Activated CD4-positive, CD25-positive, alpha-beta regulatory T cell treated with anti-CD3 and anti-CD28 coated beads, Interleukin-2, amount 50 U/mL, for 72 hours (primary cell): Measurements from ENCODE around the gene CSF2RB.

Experiments
- DNase-seq: peaks from one replicate; pipeline ENCODE4 v3.0.0; 2021

Gene CSF2RB

DNA sequence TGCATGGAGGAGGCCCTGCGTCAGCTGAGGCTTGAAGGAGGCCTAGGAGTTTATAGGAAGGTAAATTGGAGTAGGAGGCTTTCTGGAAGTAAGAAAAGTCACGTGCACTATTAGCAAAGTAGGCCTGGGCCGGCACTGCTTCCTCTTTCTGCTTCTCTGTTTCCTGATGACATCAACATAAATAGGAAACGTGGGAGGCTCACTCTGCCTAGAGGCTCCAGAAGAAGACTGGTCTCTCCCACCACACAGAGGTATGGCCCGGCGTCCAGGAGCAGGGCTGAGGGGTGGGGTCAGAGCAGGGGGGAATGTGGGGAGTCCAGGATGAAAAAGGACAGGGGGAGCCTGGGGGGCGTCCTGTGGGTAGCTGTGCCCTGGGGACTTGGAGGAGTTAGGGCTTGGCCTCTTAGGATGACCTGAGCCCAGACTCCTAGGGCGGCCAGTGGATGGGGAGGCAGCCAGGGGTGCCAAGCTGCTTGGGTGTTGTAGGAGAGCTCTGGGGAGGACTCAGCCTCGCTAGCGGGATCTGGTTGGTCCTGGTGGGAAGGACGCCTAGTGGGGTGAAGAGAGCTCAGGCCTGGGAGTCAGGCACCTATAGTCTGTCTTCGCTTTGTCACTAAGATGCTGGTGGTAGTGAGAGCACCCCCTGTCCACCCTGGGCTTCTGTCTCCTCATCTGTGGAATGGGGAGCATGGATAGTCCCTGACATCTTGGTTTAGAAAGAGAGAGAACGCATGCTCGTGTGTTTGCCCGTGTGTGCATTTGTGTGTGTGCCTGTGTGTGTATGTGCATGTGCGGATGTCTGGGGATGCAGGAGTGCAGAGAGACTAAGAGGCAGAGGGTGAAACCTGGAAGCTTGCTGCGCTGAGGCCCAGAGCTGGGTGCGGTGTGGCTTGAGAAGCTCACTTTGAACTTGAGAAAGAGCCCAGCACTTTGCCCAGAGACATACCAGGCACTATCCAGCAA, at the start of gene CSF2RB:
Gene CSF2RB (plus strand): TSS at position 202 of the 963 bp plus-strand sequence. CDS start 8,580 bp downstream, outside the sequence.
- DNase-seq, result no peak

DNA sequence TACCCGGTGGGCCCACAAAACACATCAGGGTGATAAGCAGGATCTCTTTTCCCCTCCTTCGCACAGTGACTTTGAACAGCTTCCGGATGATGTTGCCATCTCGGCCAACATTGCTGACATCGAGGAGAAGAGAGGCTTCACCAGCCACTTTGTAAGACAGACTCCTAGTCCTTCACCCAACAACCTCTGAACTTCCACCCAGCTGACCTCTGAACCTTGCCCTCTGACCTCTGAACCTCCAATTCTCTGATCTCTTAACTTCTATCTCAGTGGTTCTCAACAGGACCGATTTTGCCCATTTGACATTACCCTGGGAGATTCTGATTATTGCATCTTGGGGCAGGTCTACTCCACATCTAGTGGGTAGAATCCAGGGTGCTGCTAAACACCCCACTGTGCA, 49.4 kb upstream of the CSF2RB start:
- DNase-seq, result peak; percentile 31

DNA sequence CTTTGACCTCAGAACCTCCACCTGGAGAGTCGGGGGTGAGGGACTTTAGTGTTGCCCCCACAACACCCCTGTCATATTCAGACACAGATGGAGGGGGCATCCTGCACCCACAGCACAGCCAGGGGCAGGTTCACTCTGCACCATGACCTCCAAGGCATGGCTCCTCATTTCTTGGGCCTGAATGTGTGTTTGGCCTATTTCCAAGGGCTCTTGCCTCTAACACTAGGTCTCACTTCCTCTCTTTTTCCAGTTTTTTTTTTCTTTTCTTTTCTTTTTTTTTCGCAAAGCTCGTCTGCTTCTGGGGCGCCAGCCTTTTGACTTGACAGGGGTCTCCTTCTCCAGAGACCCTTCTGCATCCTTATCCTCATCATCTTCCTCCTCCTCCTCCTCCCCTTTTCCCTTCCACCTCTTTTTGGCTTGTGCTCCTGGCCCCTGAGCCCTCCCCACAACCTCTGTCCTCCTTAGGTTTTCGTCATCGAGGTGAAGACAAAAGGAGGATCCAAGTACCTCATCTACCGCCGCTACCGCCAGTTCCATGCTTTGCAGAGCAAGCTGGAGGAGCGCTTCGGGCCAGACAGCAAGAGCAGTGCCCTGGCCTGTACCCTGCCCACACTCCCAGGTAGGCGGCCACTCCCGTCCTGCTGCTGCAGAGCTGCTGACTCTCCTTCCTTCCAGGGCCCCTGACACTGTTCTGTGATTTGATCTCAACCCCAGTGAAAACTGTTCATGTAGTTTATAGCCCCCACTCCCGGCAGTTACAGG, 48.8 kb upstream of the CSF2RB start:
- peak; percentile 28 for DNase-seq

DNA sequence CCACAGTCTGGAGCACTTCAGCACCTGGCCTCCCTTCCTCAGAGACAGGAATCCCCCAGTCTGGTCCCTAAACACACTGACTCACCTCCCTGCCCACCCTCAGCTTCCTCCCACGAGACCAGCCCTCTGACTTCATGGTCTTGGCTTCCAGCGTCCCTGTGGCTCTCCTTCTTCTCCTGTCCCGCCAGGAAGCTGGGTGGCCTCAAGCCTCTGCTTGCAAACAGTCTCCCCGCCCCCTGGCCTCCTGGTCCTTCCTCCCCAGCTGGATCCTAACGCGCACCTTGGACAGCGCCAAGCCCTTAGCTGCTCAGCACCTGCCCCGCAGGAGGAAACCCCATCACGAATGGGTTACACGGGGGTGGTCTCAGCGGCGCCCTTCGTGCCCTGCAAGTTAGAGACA, 48.1 kb upstream of the CSF2RB start:
- DNase-seq, result peak; percentile 29

DNA sequence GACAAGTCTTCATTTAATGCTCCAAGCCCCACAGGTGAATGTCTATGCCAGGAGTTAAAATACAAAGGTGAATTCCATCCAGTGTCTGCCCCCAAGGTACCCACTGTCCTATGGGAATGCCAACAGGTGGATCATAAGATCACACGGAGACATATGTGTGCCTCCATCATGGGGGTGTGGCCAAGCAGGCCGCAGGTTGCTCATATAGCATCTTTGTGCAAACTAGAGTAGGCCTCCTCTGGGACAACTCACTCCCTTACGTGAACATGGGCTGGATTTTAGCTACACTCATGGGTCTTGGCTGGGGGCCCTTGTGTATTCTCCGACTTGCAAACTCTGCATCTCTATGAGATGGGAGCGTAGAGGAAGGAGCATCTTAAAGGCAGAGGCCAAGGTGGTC, 45.7 kb upstream of the CSF2RB start:
- no peak for DNase-seq

DNA sequence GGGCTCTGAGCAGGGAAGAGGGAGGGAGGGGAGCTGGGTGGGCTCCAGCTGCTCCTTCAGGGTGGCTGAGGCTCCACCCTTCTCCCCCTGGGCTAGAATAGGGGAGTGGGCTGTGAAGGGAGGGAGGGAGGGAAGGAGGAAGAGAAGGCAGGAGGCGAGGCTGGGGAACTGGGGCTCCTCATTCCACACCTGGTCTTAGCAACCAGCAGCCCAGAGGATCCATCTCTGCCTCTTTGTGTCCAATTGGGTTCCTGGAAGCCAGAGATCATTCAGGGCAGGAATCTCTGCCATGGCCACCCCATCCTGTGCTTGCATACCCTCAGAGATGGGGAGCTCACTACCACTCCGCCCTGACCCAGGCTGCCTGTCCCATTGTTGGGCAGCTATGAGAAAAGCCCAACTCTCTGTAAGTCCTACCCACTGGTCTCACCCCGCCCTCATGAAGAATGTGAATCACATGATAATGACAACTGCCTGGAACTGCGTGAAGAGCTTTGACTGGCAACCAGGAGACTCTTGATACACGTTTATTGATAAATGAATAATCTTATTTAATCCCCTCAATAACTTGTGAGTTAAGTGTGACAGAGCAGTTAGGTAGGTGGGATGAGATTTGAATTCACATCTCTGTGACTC, 44.8 kb upstream of the CSF2RB start:
- no peak for DNase-seq

DNA sequence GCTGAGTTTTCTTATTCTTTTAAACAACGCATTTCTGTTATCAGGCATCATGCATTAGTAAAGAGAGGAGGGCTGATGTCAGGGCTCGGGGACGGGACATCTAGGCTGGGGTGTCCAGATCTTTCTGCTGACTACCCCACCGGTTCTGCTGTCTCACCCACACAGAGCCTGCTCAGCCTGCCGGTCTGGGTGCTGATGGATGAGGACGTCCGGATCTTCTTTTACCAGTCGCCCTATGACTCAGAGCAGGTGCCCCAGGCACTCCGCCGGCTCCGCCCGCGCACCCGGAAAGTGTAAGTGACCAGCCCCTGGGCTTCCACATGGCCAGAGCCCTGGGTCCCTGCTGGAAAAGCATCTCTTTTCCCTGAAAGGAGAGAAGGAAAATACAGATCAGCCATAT, 43.2 kb upstream of the CSF2RB start:
- peak; percentile 27 for DNase-seq

DNA sequence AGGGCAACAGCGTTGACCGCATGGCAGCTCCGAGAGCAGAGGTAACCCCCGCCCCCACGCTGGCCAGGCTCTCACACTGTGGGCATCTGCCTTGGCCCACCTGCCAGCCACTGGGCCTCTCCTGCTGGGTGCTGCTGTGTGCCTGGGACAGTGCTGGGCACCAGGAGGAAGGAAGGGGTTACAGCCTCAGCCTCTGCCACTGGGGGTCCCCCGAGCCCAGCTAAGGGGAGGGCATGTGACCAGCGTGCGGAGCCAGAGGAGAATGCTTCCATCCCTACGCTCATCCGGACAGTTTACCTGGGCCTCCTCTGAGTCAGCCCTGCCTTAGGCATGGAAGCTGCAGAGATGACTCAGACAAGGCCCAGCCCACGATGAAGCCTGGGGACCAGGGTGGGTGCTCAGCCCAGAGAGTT, 41.8 kb upstream of the CSF2RB start:
- peak; percentile 28 for DNase-seq

DNA sequence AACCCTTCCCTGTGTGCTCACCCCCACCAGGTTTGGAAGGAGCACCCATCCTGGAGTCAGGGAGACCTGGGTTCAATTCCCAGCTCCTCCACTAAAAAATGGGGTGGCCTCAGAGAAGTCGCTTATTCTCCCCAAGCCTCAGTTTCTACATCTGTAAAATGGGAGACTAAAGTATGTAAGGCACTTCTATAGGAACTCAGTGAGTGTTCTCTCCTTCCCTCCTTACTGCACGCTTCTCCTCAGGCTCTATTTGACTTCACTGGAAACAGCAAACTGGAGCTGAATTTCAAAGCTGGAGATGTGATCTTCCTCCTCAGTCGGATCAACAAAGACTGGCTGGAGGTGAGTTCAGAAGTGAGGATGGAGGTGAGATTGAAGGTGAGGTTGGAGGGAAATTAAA, 41.3 kb upstream of the CSF2RB start:
- DNase-seq, result peak; percentile 23

DNA sequence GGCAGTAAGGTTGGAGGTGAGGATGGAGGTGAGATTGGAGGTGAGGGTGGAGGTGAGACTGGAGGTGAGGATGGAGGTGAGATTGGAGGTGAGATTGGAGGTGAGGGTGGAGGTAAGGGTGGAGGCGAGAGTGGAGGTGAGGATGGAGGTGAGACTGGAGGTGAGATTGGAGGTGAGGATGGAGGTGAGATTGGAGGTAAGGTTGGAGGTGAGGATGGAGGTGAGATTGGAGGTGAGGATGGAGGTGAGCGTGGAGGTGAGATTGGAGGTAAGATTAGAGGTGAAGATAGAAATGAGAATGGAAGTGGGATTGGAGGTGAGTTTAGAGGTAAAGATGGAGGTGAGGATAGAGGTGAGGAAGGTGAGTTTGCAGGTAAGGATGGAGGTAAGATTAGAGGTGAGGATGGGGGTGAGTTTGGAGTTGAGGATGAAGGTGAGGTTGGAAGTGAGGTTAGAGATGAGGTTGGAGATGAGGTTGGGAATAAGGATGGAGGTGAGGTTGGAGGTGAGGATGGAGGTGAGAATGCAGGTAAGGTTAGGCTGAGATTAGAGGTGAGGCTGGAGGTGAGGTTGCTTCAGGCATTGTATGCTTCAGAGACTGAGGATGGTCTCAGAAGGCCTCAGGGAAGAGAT, 40.4 kb upstream of the CSF2RB start:
- DNase-seq, result no peak

DNA sequence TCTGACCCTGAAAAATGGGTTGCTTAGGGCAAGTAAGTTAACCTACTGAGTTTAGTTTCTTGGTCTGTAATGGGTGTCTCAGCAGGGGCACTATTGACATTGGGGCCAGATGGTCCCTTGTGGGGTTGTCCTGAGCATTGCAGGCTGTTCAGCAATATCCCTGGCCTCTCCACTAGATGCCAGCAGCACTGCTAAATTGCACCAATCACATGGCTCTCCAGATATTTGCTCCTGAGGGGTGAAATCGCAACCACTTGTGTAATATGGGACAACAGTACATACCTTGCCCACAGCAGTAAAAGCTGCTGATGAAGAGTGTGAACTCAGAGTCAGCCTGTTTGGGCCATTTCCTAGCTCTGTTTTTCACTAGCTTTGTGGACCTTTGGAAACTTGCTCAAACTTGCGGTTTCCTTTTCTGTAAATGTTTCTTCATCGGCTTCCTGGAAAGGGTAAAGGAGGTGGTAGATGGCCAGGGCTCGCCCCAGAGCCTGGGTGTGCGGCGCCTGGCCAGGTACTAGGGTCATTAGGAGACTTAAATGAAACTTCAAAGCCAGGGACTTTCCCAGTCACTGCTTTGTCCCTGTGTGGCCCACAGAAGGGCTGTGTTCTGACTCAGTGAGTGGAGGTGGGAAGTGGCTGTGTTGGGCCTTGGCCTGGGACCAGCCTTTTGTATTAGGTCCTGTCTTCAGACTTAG, 39.7 kb upstream of the CSF2RB start:
- peak; percentile 64 for DNase-seq

DNA sequence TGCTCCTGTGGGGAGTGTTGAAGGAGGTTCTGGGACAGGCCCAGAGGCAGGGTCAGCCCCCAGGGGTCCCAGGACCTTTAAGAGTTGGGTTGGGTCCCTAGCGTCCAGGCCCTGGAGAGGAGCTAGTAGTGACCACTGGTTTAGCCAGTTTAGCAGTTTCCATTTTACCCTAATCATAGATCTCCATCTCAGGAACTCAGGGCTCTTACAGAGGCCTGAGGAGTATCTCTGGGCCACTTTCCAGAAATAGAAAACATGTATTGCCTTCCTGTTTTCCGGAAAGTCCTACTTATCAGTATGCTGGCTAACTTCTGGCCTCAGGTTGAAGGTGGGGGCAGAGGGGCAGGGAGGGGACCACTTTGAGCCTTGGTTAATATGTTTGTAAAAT, 39.1 kb upstream of the CSF2RB start:
- no peak for DNase-seq

DNA sequence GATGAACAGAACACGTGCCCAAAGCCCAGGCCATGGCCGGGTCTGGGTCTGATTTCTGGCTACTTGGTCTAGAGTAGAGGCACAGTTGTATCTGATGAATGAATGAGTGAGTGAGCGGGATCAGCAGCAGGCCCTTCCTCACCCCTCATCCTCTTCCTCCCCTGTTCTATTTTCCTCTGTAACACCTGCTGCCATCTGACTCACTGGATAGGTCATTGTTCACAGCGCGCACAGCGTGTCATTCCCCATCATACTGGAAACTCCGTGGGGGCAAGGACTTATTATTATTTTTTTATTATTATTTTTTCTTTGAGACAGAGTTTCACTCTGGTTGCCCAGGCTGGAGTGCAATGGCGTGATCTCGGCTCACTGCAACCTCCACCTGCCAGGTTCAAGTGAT, 38.7 kb upstream of the CSF2RB start:
- no peak for DNase-seq

DNA sequence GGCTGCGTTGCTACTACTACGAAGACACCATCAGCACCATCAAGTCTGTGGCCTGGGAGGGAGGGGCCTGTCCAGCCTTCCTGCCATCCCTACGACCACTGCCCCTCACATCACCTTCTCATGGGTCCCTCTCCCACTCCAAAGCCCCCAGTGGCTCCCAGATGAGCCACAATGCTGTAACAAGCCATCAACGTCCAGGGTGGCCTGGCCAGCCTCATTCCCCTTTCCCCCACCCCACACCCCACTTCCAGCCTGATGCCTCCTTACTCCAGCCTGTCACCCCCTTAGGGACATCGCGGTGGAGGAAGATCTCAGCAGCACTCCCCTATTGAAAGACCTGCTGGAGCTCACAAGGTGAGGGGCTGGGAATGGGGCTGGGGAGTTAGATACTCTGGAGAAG, 37.7 kb upstream of the CSF2RB start:
- no peak for DNase-seq

DNA sequence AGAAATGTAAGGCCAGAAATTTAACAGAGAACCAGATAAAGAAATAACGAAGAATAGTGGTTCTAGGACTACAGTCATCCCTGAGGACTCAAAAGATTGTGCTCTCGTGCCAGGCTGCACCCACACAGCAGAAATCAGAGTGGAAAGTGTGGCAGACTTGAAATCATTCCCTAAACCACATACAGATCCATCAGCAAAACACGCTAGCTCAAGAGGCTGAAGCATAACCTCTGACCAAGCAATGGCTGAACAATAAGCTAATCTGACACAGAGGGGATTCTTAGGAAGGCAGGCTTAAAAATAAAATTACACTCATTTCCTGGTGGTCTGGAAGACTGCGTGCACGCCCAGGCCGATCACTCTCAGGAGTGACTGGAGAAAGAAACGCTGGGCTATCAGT, 33.7 kb upstream of the CSF2RB start:
- DNase-seq, result no peak

DNA sequence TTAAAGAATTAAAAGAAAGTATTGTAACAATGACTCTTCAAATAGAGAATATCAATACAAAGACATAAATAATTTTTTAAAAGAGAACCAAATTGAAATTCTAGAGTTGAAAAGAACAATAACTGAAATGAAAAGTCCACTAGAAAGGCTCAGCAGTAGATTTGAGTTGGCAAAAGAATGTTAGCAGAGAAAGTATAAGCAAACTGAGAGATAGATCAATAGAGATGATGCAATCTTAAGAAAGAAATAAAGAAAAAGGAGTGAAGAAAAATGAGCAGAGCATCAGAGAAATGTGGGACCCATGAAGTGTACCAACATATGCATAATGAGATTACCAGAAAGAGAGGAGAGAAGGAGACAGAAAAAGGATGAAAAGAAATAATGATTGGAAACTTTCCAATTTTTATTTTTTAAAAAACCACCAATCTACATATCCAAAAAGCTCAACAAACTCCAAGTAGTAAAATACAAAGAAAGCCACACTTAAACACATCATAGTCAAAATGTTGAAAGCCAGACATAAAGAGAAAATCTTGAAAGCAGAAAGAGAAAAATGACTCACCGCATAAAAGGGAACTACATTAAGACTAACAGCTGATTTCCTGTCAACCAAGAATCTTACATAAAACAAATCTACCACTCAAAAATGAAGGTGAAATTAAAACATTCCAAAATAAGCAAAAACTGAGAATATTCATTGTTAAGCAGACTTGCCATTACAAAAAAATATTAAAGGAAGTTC, 31.8 kb upstream of the CSF2RB start:
- no peak for DNase-seq

DNA sequence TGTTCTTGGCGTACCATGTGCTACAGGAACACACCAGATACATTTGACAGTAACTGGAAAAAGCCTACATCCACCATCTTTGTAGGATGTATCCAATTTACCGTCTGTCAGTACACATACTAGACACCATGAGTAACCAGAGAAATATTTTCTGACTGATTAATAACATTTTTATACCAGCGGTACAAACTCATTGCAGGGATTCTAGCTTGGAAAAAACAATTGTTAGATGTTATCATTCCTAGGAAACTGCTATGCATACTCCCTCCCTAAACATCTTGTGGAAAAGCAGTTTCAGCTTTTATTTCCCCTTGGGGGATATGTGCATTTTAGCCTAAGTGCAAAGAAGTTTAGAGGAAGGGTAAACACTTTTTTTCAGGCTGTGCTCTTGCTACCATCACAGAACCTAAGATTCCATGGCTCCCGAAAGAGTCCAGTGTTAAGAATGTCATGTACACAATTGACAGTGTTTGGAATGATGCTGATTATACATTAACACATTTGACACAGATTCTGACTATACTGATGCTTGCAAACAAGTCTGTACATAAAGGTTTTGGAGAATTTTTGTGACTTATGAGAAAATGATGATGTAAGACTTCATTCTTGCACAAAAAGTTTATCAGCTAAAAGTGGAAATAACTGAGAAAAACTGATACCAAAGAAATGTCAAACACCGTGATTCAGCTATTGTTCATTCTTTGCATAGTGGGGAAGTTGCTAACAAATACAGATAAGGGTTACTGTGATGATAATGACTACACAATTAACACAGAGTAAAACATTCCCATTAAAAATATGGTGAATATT, 28.9 kb upstream of the CSF2RB start:
- DNase-seq, result no peak

DNA sequence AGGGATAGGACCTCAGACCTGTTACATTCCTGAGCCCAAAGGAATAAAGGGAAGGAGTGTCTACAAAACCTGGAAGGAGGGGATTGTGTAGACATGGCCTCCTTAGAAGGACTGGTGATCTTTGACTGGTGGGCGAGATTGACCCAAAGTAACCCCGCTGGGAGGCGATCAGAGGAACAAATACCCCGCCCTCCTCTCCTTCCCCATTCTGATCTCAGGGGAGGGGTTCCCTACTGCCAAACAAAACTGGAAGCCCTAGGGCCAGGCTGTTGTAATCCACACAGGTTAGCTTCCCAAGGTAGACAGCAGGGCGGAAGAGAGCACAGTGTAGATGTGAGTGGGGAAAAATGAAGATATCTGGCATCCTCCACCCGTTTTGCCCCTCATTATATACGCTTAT, 28.0 kb upstream of the CSF2RB start:
- DNase-seq, result no peak

DNA sequence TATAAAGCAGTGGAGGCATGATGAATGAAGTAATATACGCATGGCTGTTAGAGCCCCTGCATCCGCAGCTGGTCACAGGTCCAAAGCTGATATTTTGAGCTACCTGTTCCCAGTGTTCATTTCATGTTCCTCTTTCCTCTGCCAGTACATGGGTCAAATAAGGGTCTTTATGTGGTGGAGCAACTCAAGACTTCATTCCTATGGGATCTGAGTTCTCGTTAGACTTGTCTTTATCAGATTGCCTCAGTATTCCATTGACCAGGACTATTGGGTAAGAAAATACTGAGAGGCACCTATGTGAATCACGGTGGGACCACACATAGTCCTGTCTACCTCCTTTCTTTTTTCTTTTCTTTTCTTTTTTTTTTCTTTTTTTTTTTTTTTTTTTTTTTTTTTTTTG, 27.4 kb upstream of the CSF2RB start:
- DNase-seq, result no peak

DNA sequence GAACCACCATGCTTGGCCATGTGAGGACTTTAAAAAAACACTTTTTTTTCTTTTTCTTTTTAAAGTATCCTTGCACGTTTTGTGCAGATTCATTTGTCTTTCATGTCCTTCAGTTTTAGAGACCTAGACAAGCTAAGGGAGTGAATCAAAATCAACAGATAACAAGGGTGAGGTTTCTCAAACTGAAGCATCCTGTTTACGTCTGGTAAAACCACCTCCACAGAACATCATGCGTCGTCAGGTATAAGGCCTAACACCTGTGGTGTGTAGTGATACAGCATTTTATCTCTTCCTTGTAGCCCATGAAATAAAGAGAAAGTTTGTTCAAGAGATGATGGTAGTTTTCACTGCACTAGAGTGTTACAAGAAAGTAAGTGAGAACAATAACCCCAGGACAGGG, 26.3 kb upstream of the CSF2RB start:
- DNase-seq, result no peak

DNA sequence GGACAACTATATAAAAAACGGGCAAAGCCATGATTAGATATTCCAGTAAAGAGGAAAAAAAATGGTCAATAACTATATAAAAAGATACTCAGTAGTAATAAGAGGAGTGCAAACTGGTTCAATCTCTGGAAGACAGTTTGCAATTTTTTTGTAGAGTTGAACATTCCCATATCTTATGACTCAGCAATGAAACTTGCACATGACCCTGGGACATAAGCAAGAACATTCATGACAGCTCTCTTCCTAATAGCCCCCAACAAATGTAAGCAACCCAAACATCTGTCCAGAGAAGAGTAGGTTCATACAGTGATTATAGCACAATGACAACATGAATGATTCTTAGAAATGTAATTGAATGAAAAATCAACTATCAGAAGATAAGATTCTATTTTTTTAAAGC, 21.8 kb upstream of the CSF2RB start:
- no peak for DNase-seq
